GM23248 (cell line): ENCODE measurements around the gene RAI14. TPM values are rescaled to one million over a fixed set of nuclear protein-coding genes. Genes with fewer than 3 reads are reported as not detected.
A peak's percentile ranks its signal among the peaks of the same experiment; 100 is the strongest.

Experiments
- DNase-seq: peaks from one replicate; pipeline ENCODE4 v3.0.0-alpha.2; 2015
- H2AFZ ChIP-seq: fragments of 200-600 bp; sonication (generic); 2 replicates; pipeline ENCODE4 v1.6.1; 2016; ENCODE audit warnings: antibody characterized with exemption
- H3F3A ChIP-seq: fragments of 200-600 bp; sonication (generic); 2 replicates; pipeline ENCODE4 v1.6.1; 2016; ENCODE audit warnings: mild to moderate bottlenecking, antibody characterized with exemption, mixed run types; ENCODE audit not compliant: insufficient read depth
- H3K27ac ChIP-seq: fragments of 200-600 bp; sonication (generic); 2 replicates; pipeline ENCODE4 v1.5.1; 2016; ENCODE audit warnings: mild to moderate bottlenecking
- H3K27me3 ChIP-seq: fragments of 200-600 bp; sonication (generic); replicated peaks from 2 replicates; pipeline ENCODE4 v1.6.1; 2016; ENCODE audit warnings: mild to moderate bottlenecking; ENCODE audit not compliant: insufficient read depth
- H3K36me3 ChIP-seq: fragments of 200-600 bp; sonication (generic); 2 replicates; pipeline ENCODE4 v1.6.1; 2016; ENCODE audit warnings: low read depth, mild to moderate bottlenecking
- H3K4me1 ChIP-seq: fragments of 200-600 bp; sonication (generic); 2 replicates; pipeline ENCODE4 v1.6.1; 2016; ENCODE audit warnings: mild to moderate bottlenecking; ENCODE audit not compliant: insufficient read depth
- H3K4me2 ChIP-seq: fragments of 200-600 bp; sonication (generic); one replicate; pipeline ENCODE4 v1.6.1; 2016; ENCODE audit warnings: mild to moderate bottlenecking; ENCODE audit not compliant: unreplicated experiment
- H3K4me3 ChIP-seq: fragments of 200-600 bp; sonication (generic); 2 replicates; pipeline ENCODE4 v1.5.1; 2016; ENCODE audit warnings: mild to moderate bottlenecking
- H3K79me2 ChIP-seq: fragments of 200-600 bp; sonication (generic); 2 replicates; pipeline ENCODE4 v1.6.1; 2016; ENCODE audit warnings: mild to moderate bottlenecking; ENCODE audit not compliant: insufficient read depth
- H3K9ac ChIP-seq: fragments of 200-600 bp; sonication (generic); 2 replicates; pipeline ENCODE4 v1.6.1; 2016; ENCODE audit warnings: mild to moderate bottlenecking
- H3K9me2 ChIP-seq: fragments of 200-600 bp; sonication (generic); 2 replicates; pipeline ENCODE4 v1.6.1; 2016; ENCODE audit warnings: mixed run types, mild to moderate bottlenecking, moderate library complexity; ENCODE audit not compliant: insufficient read depth
- H3K9me3 ChIP-seq: fragments of 200-600 bp; sonication (generic); one replicate; pipeline ENCODE4 v1.6.1; 2017; ENCODE audit warnings: low read depth
- H4K20me1 ChIP-seq: fragments of 200-600 bp; sonication (generic); 2 replicates; pipeline ENCODE4 v1.6.0; 2016; ENCODE audit not compliant: insufficient read depth
- EZH2 ChIP-seq: fragments of 200-600 bp; sonication (generic); IDR thresholded peaks from 2 replicates; pipeline ENCODE4 v1.6.1; 2018; ENCODE audit warnings: antibody characterized with exemption, mild to moderate bottlenecking; ENCODE audit not compliant: insufficient read depth, poor library complexity, severe bottlenecking
- EZH2phosphoT487 ChIP-seq: fragments of 200-600 bp; sonication (generic); IDR thresholded peaks from 2 replicates; pipeline ENCODE4 v1.6.1; 2018; ENCODE audit warnings: antibody characterized with exemption, moderate library complexity, mild to moderate bottlenecking, low read depth; ENCODE audit not compliant: insufficient read depth
- WGBS, 2 experiments: methylation state at CpG; one replicate each; pipeline ENCODE4 v1.1.6; 2015 to 2017; ENCODE audit warnings: low lambda C conversion rate in 2 of 2, low coverage in 1 of 2; ENCODE audit errors: missing lambda C conversion rate in 2 of 2; 5-methylcytosine and 5-hydroxymethylcytosine counted together
- in situ Hi-C: fragments of 300-500 bp; cut with MboI; formaldehyde crosslinking; loops from 2 replicates; pipeline ENCODE4 v1.15.0; 2020
- polyA plus RNA-seq: library from polyadenylated mRNA; unstranded; fragments of >200 nt; fragmentation: Nextera tagmentation; extraction: Ambion mirVana; gene quantifications from 2 replicates; pipeline ENCODE4 v1.2.1, GENCODE V29; 2016
- total RNA-seq: library from RNA; depleted of rRNA; stranded (reverse); fragments of >200 nt; shearing (Covaris generic); gene quantifications from 2 replicates; pipeline ENCODE4 v1.2.3, GENCODE V29; 2014

The RAI14 gene
- total and polyA plus RNA-seq, 2 experiments from 2014 or later: 116 to 124 TPM

- H3K9me3 ChIP-seq: no peaks in the 10 kb centered on the region
- no peak overlapping the region for H2AFZ ChIP-seq
- H3K9ac ChIP-seq: 0 out of 2 replicates have a peak overlapping the region, but pooled peaks have one; percentile 7
- H3K4me2 ChIP-seq: no peak overlapping the region
- peaks cover 99% of the 10 kb centered on the region for H3K79me2 ChIP-seq
- in situ Hi-C loops: no loop called here
- no peaks in the 10 kb centered on the region for H4K20me1 ChIP-seq
- TF ChIP-seq EZH2phosphoT487: no peak
- TF ChIP-seq EZH2: no peak
- no peaks in the 10 kb centered on the region for H3K27me3 ChIP-seq
- H3K36me3 ChIP-seq: peaks cover 36% of the 10 kb centered on the region
- DNase-seq: no peak
- H3K9me2 ChIP-seq: no peaks in the 10 kb centered on the region
- H3K4me3 ChIP-seq: no peak overlapping the region
- peak overlapping the region; percentile 17; the same call in 1 of the 2 replicates for H3K27ac ChIP-seq
- WGBS, 2 experiments: 88 to 93% methylated on average over 8 of the region's 8 CpGs
- H3K4me1 ChIP-seq: no peaks in the 10 kb centered on the region; the same call in 1 of the 2 replicates
- H3F3A ChIP-seq: peaks cover 9% of the 10 kb centered on the region
Measured at GRCh38 chr5:34666392-34667080, 10.4 kb downstream of the RAI14 start.

- in situ Hi-C loops: no loop called here
- WGBS, 2 experiments: 91 to 99% methylated on average over 5 of the region's 5 CpGs
- no peak for DNase-seq
Measured at GRCh38 chr5:34667705-34668104, 11.6 kb downstream of the RAI14 start.

GRCh38 chr5:34669931-34670516 is 13.9 kb downstream of the RAI14 start:
- in situ Hi-C loops: no loop called here
- H3K4me2 ChIP-seq: no peak overlapping the region
- no peak for TF ChIP-seq EZH2phosphoT487
- no peak for TF ChIP-seq EZH2
- H3K36me3 ChIP-seq: peaks cover 20% of the 10 kb centered on the region
- no peak overlapping the region for H3K4me3 ChIP-seq
- DNase-seq: peak; percentile 25
- peaks cover 97% of the 10 kb centered on the region for H3K79me2 ChIP-seq
- WGBS, 2 experiments: 33 to 34% methylated on average over 7 of the region's 7 CpGs
- no peaks in the 10 kb centered on the region for H4K20me1 ChIP-seq
- no peak overlapping the region for H2AFZ ChIP-seq
- H3K27me3 ChIP-seq: no peaks in the 10 kb centered on the region
- H3F3A ChIP-seq: peaks cover 23% of the 10 kb centered on the region
- no peaks in the 10 kb centered on the region for H3K9me3 ChIP-seq
- H3K27ac ChIP-seq: no peak overlapping the region
- H3K9ac ChIP-seq: no peak overlapping the region
- H3K9me2 ChIP-seq: no peaks in the 10 kb centered on the region
- H3K4me1 ChIP-seq: peaks cover 26% of the 10 kb centered on the region

More at GRCh38 chr5:34667705-34668104, 11.6 kb downstream of the RAI14 start:
- Histone ChIP-seq H3K9ac (no peak overlapping the region), H3K27ac (no peak overlapping the region), H3K9me2 (no peaks in the 10 kb centered on the region), H3K9me3 (no peaks in the 10 kb centered on the region), H3K79me2 (peaks cover 99% of the 10 kb centered on the region), H3F3A (peaks cover 6% of the 10 kb centered on the region), H4K20me1 (no peaks in the 10 kb centered on the region), H3K27me3 (no peaks in the 10 kb centered on the region), H3K36me3 (peaks cover 30% of the 10 kb centered on the region), H3K4me2 (no peak overlapping the region), H3K4me3 (no peak overlapping the region), H2AFZ (no peak overlapping the region), H3K4me1 (peaks cover 5% of the 10 kb centered on the region; the same call in 1 of the 2 replicates)
- no peak for TF ChIP-seq EZH2phosphoT487
- TF ChIP-seq EZH2: no peak

- in situ Hi-C loops: no loop called here
- Histone ChIP-seq H3K36me3 (peaks cover 24% of the 10 kb centered on the region), H3F3A (peaks cover 45% of the 10 kb centered on the region), H3K4me1 (peaks cover 45% of the 10 kb centered on the region), H3K4me3 (no peak overlapping the region), H3K27ac (0 out of 2 replicates have a peak overlapping the region, but pooled peaks have one; percentile 94), H3K4me2 (no peak overlapping the region), H3K27me3 (no peaks in the 10 kb centered on the region), H4K20me1 (no peaks in the 10 kb centered on the region), H3K79me2 (peaks cover 97% of the 10 kb centered on the region), H3K9me3 (no peaks in the 10 kb centered on the region), H2AFZ (no peak overlapping the region), H3K9ac (no peak overlapping the region), H3K9me2 (no peaks in the 10 kb centered on the region)
- WGBS, 2 experiments: 62 to 68% methylated on average over 1 of the region's 1 CpG
- no peak for DNase-seq
- TF ChIP-seq EZH2: no peak
- TF ChIP-seq EZH2phosphoT487: no peak
Measured at GRCh38 chr5:34672196-34672595, 16.1 kb downstream of the RAI14 start.
